ENCODE results near the gene SLC39A13.

Gene SLC39A13

DNA sequence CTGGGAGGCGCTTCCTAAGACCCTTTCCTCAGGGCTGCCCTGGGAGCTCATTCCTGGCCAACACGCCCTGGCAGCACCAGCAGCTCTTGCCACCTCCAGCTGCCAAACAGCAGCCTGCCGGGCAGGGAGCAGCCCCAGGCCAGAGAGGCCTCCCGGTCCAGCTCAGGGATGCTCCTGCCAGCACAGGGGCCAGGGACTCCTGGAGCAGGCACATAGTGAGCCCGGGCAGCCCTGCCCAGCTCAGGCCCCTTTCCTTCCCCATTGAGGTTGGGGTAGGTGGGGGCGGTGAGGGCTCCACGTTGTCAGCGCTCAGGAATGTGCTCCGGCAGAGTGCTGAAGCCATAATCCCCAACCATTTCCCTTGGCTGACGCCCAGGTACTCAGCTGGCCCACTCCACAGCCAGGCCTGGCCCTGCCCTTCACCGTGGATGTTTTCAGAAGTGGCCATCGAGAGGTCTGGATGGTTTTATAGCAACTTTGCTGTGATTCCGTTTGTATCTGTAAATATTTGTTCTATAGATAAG is 7.6 kb downstream of the SLC39A13 start:
- no peaks in the 10 kb centered on the region for H3K27me3 ChIP-seq (ENCODE audit: insufficient read depth, poor library complexity, severe bottlenecking)
- H3K27ac ChIP-seq (replicated peaks): no peak overlapping the region
- DNase-seq (ENCODE audit: low read depth in 1 of 2, low spot score in 1 of 2): no peak
- H3K4me3 ChIP-seq (replicated peaks; ENCODE audit: insufficient read depth, low read length): no peak overlapping the region
- TF ChIP-seq POLR2AphosphoS5 (IDR thresholded peaks at IDR 0.05; ENCODE audit: low read depth): no peak
- no peak for TF ChIP-seq GABPA (IDR thresholded peaks at IDR 0.05; ENCODE audit: low read depth)
- no peak for TF ChIP-seq SPI1 (IDR thresholded peaks at IDR 0.05; ENCODE audit: borderline replicate concordance, low read depth)
- TF ChIP-seq, protein P1, sequence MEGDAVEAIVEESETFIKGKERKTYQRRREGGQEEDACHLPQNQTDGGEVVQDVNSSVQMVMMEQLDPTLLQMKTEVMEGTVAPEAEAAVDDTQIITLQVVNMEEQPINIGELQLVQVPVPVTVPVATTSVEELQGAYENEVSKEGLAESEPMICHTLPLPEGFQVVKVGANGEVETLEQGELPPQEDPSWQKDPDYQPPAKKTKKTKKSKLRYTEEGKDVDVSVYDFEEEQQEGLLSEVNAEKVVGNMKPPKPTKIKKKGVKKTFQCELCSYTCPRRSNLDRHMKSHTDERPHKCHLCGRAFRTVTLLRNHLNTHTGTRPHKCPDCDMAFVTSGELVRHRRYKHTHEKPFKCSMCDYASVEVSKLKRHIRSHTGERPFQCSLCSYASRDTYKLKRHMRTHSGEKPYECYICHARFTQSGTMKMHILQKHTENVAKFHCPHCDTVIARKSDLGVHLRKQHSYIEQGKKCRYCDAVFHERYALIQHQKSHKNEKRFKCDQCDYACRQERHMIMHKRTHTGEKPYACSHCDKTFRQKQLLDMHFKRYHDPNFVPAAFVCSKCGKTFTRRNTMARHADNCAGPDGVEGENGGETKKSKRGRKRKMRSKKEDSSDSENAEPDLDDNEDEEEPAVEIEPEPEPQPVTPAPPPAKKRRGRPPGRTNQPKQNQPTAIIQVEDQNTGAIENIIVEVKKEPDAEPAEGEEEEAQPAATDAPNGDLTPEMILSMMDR (IDR thresholded peaks at IDR 0.05; ENCODE audit: insufficient read depth, low read length): no peak
- TF ChIP-seq, protein P2, sequence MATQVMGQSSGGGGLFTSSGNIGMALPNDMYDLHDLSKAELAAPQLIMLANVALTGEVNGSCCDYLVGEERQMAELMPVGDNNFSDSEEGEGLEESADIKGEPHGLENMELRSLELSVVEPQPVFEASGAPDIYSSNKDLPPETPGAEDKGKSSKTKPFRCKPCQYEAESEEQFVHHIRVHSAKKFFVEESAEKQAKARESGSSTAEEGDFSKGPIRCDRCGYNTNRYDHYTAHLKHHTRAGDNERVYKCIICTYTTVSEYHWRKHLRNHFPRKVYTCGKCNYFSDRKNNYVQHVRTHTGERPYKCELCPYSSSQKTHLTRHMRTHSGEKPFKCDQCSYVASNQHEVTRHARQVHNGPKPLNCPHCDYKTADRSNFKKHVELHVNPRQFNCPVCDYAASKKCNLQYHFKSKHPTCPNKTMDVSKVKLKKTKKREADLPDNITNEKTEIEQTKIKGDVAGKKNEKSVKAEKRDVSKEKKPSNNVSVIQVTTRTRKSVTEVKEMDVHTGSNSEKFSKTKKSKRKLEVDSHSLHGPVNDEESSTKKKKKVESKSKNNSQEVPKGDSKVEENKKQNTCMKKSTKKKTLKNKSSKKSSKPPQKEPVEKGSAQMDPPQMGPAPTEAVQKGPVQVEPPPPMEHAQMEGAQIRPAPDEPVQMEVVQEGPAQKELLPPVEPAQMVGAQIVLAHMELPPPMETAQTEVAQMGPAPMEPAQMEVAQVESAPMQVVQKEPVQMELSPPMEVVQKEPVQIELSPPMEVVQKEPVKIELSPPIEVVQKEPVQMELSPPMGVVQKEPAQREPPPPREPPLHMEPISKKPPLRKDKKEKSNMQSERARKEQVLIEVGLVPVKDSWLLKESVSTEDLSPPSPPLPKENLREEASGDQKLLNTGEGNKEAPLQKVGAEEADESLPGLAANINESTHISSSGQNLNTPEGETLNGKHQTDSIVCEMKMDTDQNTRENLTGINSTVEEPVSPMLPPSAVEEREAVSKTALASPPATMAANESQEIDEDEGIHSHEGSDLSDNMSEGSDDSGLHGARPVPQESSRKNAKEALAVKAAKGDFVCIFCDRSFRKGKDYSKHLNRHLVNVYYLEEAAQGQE (IDR thresholded peaks at IDR 0.05; ENCODE audit: insufficient replicate concordance, low read depth): no peak

DNA sequence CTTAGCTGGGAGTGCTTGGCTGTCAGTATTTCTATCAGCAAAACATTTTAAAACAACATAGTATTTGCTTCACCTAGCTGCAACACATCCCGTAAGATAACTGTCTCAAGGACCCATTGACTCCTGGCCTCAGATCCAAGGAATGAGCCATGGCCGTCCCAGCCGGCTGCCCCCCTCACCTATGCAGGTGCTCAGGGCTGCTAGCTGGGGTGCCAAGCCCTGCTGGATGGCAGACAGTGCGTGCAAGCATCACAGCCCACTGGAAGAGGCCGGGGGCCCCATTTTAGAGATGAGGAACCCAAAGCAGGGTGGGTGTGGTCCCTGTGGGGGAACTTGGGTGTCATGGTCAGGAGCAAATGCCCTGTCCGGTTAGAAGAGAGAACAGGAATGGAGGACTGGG is 9.3 kb downstream of the SLC39A13 start:
- H3K27me3 ChIP-seq (ENCODE audit: insufficient read depth, poor library complexity, severe bottlenecking): no peaks in the 10 kb centered on the region
- H3K27ac ChIP-seq (replicated peaks): no peak overlapping the region
- TF ChIP-seq GABPA (IDR thresholded peaks at IDR 0.05; ENCODE audit: low read depth): no peak
- TF ChIP-seq POLR2AphosphoS5 (IDR thresholded peaks at IDR 0.05; ENCODE audit: low read depth): no peak; the same call in 1 of the 2 replicates
- TF ChIP-seq, protein P2 (IDR thresholded peaks at IDR 0.05; ENCODE audit: insufficient replicate concordance, low read depth): no peak
- no peak for TF ChIP-seq SPI1 (IDR thresholded peaks at IDR 0.05; ENCODE audit: borderline replicate concordance, low read depth)
- DNase-seq (ENCODE audit: low read depth in 1 of 2, low spot score in 1 of 2): no peak
- H3K4me3 ChIP-seq (replicated peaks; ENCODE audit: insufficient read depth, low read length): no peak overlapping the region

DNA sequence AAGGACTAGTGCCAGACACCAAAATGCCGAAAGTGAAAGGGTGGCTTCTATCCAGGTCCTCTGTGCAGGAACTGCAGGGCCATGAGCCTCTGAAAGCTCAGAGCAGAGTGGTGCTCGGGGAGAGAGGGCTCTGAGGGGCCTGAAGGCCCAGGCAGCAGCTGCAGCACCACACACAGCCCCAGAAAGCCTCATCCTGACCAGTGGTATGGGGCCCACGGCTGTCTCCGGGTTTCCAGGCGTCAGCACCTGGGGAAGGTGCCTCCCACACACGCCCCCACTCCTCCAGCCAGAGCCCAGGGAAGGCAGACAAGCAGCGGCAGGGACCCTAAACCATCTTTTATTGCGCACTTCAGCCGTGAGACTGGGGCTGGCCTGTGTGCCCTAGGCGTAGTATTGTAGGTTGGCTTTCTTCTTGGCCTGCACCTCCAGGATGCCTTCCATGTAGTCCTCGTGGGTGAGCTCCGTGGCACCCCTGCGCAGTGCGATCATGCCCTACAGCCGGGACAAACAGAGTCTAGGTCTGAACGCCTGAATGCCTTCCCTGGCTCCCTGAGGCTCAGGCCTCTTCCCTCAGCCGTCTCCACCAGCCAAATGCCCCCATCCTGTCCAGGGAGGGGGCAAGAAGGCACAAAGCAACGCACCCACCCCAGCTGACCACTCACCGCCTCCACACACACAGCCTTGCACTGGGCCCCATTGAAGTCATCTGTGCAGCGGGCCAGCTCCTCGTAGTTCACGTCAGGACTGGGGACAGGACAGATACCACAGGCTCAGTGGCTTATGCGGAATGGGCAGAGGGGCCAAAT is 10.3 kb downstream of the SLC39A13 start:
- Histone ChIP-seq H3K27me3 (ENCODE audit: insufficient read depth, poor library complexity, severe bottlenecking) (no peaks in the 10 kb centered on the region), H3K4me3 (replicated peaks; ENCODE audit: insufficient read depth, low read length) (no peak overlapping the region), H3K27ac (replicated peaks) (no peak overlapping the region)
- TF ChIP-seq, protein P1 (IDR thresholded peaks at IDR 0.05; ENCODE audit: insufficient read depth, low read length): no peak
- no peak for TF ChIP-seq POLR2AphosphoS5 (IDR thresholded peaks at IDR 0.05; ENCODE audit: low read depth)
- TF ChIP-seq SPI1 (IDR thresholded peaks at IDR 0.05; ENCODE audit: borderline replicate concordance, low read depth): no peak
- TF ChIP-seq, protein P2 (IDR thresholded peaks at IDR 0.05; ENCODE audit: insufficient replicate concordance, low read depth): no peak
- no peak for TF ChIP-seq GABPA (IDR thresholded peaks at IDR 0.05; ENCODE audit: low read depth)
- no peak for DNase-seq (ENCODE audit: low read depth in 1 of 2, low spot score in 1 of 2)

Measured in HL-60 (cell line).